ENCODE data around the gene HPCA.
"Not testable (repeated sequence)": the region's sequence is repeated elsewhere in the genome, so short reads cannot be mapped to it uniquely, and the experiment has no call there.

Gene HPCA

GRCh38 chr1:32903991-32904785, 17.9 kb downstream of the HPCA start:
- no peak for DNase-seq

- DNase-seq: no peak
Measured at GRCh38 chr1:32904797-32905196, 18.5 kb downstream of the HPCA start.

GRCh38 chr1:32905588-32905987, 19.3 kb downstream of the HPCA start:
- DNase-seq: not testable (repeated sequence)

GRCh38 chr1:32906654-32907053, 20.4 kb downstream of the HPCA start:
- DNase-seq: no peak

- DNase-seq: no peak
Measured at GRCh38 chr1:32907435-32907834, 21.1 kb downstream of the HPCA start.

GRCh38 chr1:32910319-32910718, 24.0 kb downstream of the HPCA start:
- DNase-seq: no peak

- DNase-seq: no peak
Measured at GRCh38 chr1:32915766-32916706, 29.7 kb downstream of the HPCA start.

- no peak for DNase-seq
Measured at GRCh38 chr1:32917521-32917920, 31.2 kb downstream of the HPCA start.

GRCh38 chr1:32918179-32918578, 31.9 kb downstream of the HPCA start:
- DNase-seq: no peak

- no peak for DNase-seq
Measured at GRCh38 chr1:32919811-32920733, 33.8 kb downstream of the HPCA start.

- DNase-seq: no peak
Measured at GRCh38 chr1:32920833-32921232, 34.5 kb downstream of the HPCA start.

GRCh38 chr1:32924881-32925344, 38.6 kb downstream of the HPCA start:
- no peak for DNase-seq

GRCh38 chr1:32925403-32926162, 39.3 kb downstream of the HPCA start:
- no peak for DNase-seq

- DNase-seq: no peak
Measured at GRCh38 chr1:32926562-32926961, 40.3 kb downstream of the HPCA start.

GRCh38 chr1:32927441-32927840, 41.1 kb downstream of the HPCA start:
- no peak for DNase-seq

GRCh38 chr1:32928285-32928684, 42.0 kb downstream of the HPCA start:
- no peak for DNase-seq

- DNase-seq: no peak
Measured at GRCh38 chr1:32928715-32929114, 42.4 kb downstream of the HPCA start.

GRCh38 chr1:32929366-32929765, 43.1 kb downstream of the HPCA start:
- no peak for DNase-seq

GRCh38 chr1:32931760-32932159, 45.5 kb downstream of the HPCA start:
- DNase-seq: no peak

GRCh38 chr1:32933742-32934322, 47.5 kb downstream of the HPCA start:
- no peak for DNase-seq

GRCh38 chr1:32934535-32934934, 48.2 kb downstream of the HPCA start:
- DNase-seq: no peak

- no peak for DNase-seq
Measured at GRCh38 chr1:32937061-32937460, 50.8 kb downstream of the HPCA start.

All from activated T-cell treated with anti-CD3 and anti-CD28 coated beads, Interleukin-2, amount 50 U/mL, for 1 hour (primary cell).